ENCODE measurements around the gene SNRNP48.

DNA sequence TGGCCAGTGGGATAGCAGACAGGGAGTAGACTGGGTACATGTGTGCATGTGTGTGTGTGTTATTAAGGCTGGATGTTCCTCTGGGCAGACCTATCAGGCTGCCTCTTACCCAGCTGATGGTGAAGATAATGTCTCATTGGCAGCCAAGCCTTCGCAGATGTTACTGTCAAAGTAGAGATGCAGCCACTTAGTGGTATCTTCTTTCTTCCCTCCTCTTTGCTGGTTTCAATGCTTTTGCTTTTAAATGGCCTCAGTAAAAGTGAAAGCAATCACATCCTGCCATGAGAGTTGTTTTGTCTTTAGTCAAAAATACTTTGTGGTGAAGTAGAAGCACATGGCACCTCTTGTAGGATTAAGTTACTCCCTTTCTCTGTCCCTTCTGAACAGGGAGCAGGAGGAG lies 57.5 kb downstream of the SNRNP48 start:
- no peak for TF ChIP-seq POLR2AphosphoS5 (IDR thresholded peaks at IDR 0.05; ENCODE audit: low read depth, low read length)
- no peak for TF ChIP-seq POLR2A (IDR thresholded peaks at IDR 0.05; ENCODE audit: low read depth, low read length)
- TF ChIP-seq TAF1 (IDR thresholded peaks at IDR 0.05; ENCODE audit: low read depth, low read length), result no peak
- TF ChIP-seq PAX5 (IDR thresholded peaks at IDR 0.05; ENCODE audit: insufficient read depth, low read length, severe bottlenecking), result no peak

Data from GM12891 (cell line).